Kidney glomerular epithelial cell (primary cell): ENCODE data around the gene GPR146.
A peak's percentile ranks its signal among the peaks of the same experiment; 100 is the strongest.

Experiments
- DNase-seq: peaks from one replicate; lab custom pipeline; 2025; lab: John Stamatoyannopoulos, UW

The GPR146 gene

DNA sequence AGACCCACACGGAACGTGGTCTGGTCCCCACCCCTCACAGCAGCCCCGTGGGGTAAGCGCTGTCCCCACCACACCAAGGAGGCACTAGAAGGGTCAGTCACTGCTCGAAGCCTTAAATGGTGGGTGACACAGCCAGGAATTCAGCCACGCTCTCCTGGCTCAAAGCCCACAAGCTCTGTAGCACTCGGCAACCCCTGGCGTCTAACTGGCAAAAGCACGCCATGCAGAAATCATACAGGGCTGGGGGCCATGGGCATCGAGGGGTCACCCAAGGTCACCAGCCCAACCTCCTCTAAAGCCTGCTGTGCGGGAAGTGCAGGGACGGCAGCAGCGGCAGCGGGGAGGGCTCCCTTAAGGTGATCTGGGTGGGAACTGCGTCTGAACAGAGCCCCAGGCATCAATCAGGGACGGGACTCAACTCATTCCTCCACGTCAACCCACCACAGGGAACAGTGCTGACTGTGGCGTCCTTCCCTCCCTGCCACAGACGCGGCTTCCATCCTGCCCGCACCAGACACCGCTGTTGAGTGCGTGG, 51.3 kb downstream of the GPR146 start:
- DNase-seq, result no peak

GRCh38 chr7:1096156-1097119, 52.1 kb downstream of the GPR146 start:
- DNase-seq, result no peak

- DNase-seq, result no peak
Observed at GRCh38 chr7:1097120-1097504, 52.8 kb downstream of the GPR146 start.

DNA sequence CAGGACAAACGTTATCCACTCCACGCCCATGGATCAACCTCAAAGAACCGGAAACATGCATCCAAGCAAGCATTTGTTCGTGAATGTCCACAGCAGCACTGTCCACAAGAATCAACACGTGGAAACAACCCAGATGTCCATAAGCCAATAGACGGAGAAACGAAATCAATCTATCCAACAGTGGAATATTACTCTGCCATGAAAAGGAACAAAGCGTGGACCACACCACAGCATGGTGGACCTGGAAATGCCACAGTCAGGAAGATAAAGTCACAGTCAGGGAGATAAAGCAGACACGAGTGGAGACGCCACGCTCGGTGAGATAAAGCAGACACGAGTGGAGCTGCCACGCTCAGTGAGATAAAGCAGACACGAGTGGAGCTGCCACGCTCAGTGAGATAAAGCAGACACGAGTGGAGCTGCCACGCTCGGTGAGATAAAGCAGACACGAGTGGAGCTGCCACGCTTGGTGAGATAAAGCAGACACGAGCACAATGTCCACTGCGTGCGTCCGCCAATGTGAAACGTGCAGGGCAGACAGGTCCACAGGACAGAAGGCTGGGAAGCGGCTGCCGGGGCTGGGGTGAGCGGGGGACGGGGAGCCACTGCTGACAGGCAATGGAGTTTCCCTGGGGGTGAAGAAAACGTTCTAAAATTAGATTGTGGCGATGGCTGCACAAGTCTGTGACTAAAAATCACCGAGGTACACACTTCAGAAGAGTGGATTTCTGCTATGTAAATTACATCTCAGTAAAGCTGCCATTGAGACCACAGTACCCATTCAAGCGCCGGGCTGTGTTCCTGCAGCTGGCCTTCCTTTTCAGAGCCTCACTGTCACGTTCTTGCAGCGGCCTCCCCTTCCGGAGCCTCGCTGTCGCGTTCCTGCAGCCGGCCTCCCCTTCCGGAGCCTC, 54.2 kb downstream of the GPR146 start:
- no peak for DNase-seq

GRCh38 chr7:1099154-1099542, 54.8 kb downstream of the GPR146 start:
- no peak for DNase-seq

DNA sequence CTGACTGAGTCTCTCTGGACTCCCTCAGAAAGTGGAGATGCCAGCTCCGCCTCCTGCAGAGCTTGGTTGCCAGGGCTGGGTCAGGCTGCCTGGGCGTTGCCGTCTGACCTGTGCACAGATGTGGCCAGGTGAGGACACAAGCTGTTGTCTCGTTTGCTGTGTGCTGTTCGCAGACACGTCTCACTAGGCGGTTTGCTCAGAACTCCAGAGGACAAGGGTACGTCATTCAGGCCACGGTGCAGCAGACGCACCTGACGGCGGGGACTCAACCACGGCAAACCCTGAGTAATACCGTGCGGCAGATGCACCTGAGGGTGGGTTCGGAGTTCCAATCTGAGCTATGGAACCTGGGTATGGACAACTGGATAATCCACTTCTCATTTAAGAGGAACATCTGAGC, 55.3 kb downstream of the GPR146 start:
- DNase-seq, result no peak

GRCh38 chr7:1100386-1100785, 56.0 kb downstream of the GPR146 start:
- no peak for DNase-seq

GRCh38 chr7:1100834-1101562, 56.7 kb downstream of the GPR146 start:
- no peak for DNase-seq

DNA sequence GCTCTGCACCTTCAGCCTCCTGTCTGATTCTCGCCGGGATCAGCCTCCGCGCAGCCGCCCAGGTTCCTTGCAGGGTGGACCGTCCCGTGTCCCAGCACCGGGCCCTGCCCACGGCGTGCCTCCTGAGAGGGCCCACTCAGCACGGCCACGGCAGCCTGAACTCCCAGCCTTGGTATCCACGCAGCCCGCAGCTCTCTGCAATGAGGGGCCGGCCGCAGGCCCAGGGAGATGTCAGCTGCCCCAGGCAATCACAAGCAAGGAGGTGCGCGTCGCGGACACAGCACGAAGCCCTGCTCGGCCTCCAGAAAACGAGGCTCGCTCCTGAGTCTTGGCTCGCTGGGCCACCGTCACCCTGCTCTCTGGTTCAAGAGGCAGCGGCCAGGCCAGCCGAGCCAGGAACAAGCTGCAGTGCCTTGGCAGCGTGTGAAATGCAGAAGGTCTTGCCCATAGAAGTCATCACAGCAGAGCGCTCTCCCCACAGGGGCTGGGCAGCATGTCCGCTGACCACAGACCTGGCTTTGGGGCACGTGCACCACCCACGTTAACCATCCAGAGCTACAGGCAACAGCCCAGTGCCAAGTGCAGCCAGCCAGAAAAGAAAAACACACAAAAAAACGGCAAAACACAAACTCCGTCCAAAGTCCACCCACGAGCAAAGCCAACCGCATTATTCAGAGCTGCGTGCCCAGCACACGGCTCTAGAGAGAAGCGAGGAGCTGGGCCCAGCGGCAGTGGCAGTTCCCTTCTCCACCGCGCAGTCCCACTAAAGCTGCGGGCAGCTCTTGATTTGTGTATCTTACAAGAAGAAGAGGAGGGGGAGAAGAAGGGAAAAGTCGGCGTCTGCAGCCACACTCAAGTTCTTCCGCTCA, 57.5 kb downstream of the GPR146 start:
- DNase-seq, result peak; percentile 52

DNA sequence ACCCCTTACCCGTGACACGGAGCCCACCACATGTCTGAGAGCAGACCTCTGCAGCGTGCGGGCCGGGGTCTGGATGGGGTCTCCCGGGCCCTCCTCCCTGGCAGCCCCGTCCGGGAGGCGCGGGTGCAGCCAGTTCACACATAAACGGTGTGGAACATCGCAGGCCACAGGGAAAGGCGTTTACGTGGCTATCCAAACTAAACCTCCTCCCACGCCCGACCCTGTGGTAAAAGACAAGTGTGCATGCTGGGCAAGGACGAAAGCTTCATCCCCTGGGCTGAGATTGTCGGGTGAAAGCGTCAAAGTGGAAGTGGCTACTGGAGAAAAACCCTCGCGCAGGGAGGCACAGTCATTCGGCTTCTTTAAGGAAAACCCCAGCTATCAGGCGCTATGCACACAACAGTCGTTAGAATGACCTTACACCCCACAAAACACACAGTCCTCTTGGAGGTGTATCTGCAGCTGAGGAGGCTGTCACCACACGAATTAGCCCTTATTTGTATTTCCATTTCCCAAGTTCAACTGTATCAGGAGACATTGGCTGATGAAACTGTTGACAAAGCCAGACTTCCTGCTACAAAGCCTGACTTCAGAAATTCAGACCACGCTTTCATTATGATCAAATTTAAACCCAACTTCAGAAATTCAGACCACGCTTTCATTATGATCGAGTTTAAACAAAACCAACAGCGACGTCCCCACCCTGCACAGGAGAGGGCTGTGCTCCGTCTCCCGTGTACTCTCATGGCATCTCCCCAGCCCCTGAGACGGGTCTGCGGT, 58.9 kb downstream of the GPR146 start:
- DNase-seq, result no peak

GRCh38 chr7:1103789-1104515, 59.6 kb downstream of the GPR146 start:
- DNase-seq, result no peak

GRCh38 chr7:1104516-1105179, 60.3 kb downstream of the GPR146 start:
- no peak for DNase-seq

GRCh38 chr7:1105189-1105588, 60.8 kb downstream of the GPR146 start:
- DNase-seq, result no peak

DNA sequence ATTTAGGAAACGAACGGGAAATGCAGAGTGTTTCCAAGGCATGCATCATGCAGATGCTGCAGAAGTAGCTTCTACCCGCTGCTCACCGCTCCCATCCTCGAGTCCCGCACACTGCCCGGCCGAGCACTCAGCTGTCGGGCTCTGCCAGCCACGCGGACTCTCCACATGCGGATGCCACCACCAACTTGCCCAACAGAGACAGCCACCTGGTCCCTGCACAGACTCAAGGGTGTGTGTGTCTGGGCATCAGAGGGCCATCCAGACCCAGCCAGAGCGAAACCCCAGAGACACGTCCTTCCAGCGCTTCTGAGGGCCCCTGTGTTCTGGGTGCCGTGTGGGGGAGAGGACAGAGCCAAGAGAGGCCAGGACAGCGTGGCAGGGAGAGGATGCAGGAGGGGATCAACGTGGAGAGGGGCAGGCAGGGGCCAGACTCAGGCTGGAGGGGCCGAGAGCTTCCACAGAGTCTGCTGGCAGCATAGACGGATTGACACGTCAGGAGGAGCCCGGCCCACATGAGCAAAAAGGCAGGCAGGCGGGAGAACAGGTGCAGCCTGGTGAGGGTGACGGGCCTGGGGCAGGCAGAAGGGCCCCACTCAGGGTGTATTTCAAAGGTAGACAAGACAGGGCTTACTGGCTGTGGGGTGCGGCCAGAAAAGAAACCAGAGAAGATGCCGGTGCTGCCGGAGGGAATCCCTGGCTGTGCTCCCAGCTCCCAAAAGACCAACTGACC, 61.9 kb downstream of the GPR146 start:
- no peak for DNase-seq

DNA sequence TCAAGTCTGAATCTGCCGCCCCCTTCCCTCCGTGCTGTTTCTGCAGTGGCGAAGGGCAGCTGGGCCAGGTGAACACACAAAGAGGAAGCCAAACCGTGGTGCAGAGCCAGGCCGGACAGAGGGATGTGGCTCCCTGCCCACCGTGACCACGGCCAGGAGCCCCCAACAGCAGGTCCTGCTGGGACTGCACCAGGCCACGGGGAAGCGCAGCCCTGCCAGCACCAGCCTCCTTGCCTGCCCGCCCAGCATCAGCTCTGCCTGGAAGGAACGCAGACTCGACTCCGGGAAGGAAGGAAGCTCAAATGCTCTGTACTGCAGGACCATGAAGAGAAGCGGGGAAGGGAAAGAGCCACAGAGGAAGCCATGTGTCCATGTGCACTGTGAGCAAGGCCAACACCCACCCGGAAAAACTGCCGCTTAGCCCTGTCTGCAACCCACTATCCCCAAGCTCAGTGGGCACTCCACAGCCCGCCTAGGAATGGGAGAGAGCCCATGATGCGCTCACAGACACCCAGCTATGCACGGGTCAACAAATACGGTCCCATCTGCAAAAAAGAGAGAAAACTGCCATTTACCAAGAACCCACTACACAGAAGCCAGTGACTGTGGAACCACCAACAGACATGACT, 62.6 kb downstream of the GPR146 start:
- DNase-seq, result no peak

DNA sequence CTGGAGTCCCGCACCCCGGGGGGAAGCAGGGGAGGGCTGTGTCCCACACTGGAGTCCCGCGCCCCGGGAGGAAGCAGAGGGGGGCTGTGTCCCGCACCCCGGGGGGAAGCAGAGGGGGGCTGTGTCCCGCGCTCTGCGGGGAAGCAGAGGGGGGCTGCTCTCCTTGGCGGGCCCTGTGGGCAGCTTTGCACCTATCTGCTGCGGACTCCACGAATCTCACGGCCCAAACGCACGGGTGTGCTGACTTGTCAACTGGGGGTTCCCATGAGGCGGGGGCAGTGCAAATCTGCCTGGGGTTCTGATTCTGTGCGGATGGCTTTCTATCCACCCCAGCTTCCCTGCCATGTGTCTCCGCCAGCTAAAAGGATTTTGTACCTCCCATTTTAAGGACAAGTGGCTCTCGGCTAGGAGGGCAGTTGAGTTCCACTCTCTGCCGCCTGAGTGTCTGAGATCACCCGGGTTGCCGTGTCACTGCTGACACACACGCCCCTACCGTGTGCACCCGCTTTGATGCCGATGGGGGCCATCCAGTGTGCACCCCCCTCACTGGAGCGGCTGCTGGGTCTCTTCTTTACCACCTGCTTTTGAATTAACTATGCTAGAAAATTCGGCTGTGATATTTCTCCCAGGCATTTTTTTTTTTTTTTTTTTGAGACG, 64.0 kb downstream of the GPR146 start:
- no peak for DNase-seq
